T-helper 1 cell treated with Interleukin-12 subunit alpha and Interleukin-12 subunit beta and Interleukin-4 antibody, amounts not matched to agents 30 μg/mL and 1 μg/mL, for 36 hours (primary cell): ENCODE results near the gene ZFR.
"Not testable (repeated sequence)": the region's sequence is repeated elsewhere in the genome, so short reads cannot be mapped to it uniquely, and the experiment has no call there.

Experiments used
- H3K27ac Mint-ChIP-seq: one replicate; pipeline ENCODE4 v1.8.0; 2021; ENCODE audit warnings: mild to moderate bottlenecking, mixed read lengths
- H3K27me3 Mint-ChIP-seq: one replicate; pipeline ENCODE4 v1.8.0; 2021; ENCODE audit warnings: low read depth, mixed read lengths
- H3K36me3 Mint-ChIP-seq: one replicate; pipeline ENCODE4 v1.8.0; 2021; ENCODE audit warnings: low read depth, mixed read lengths
- H3K4me1 Mint-ChIP-seq: one replicate; pipeline ENCODE4 v1.8.0; 2021; ENCODE audit warnings: low read depth, mixed read lengths
- H3K4me3 Mint-ChIP-seq: one replicate; pipeline ENCODE4 v1.8.0; 2021; ENCODE audit warnings: mild to moderate bottlenecking, moderate library complexity, mixed read lengths
- H3K9me3 Mint-ChIP-seq: one replicate; pipeline ENCODE4 v1.8.0; 2021; ENCODE audit warnings: mixed read lengths

ZFR gene

GRCh38 chr5:32378966-32379365 lies 65.6 kb downstream of the ZFR start:
- H3K4me1 Mint-ChIP-seq, result peaks cover 2% of the 10 kb centered on the region
- no peak overlapping the region for H3K4me3 Mint-ChIP-seq
- H3K9me3 Mint-ChIP-seq, result no peaks in the 10 kb centered on the region
- no peaks in the 10 kb centered on the region for H3K27me3 Mint-ChIP-seq
- peaks cover 29% of the 10 kb centered on the region for H3K36me3 Mint-ChIP-seq
- H3K27ac Mint-ChIP-seq, result no peak overlapping the region

GRCh38 chr5:32369542-32370155 lies 74.9 kb downstream of the ZFR start:
- peaks cover 6% of the 10 kb centered on the region for H3K4me1 Mint-ChIP-seq
- peaks cover 39% of the 10 kb centered on the region for H3K36me3 Mint-ChIP-seq
- no peak overlapping the region for H3K4me3 Mint-ChIP-seq
- H3K9me3 Mint-ChIP-seq, result no peaks in the 10 kb centered on the region
- no peaks in the 10 kb centered on the region for H3K27me3 Mint-ChIP-seq
- no peak overlapping the region for H3K27ac Mint-ChIP-seq

GRCh38 chr5:32369032-32369431 lies 75.5 kb downstream of the ZFR start:
- Mint-ChIP-seq H3K27me3 (no peaks in the 10 kb centered on the region), H3K27ac (no peak overlapping the region), H3K9me3 (no peaks in the 10 kb centered on the region), H3K4me3 (no peak overlapping the region), H3K4me1 (peaks cover 4% of the 10 kb centered on the region), H3K36me3 (peaks cover 37% of the 10 kb centered on the region)

- H3K27ac Mint-ChIP-seq, H3K4me3 Mint-ChIP-seq, H3K27me3 Mint-ChIP-seq, H3K4me1 Mint-ChIP-seq, H3K9me3 Mint-ChIP-seq: not testable (repeated sequence)
- peaks cover 41% of the 10 kb centered on the region for H3K36me3 Mint-ChIP-seq
Observed at GRCh38 chr5:32367271-32367670, 77.3 kb downstream of the ZFR start.

GRCh38 chr5:32365623-32366022 lies 78.9 kb downstream of the ZFR start:
- H3K36me3 Mint-ChIP-seq, result peaks cover 27% of the 10 kb centered on the region
- peaks cover 3% of the 10 kb centered on the region for H3K4me1 Mint-ChIP-seq
- no peak overlapping the region for H3K4me3 Mint-ChIP-seq
- H3K27me3 Mint-ChIP-seq, result no peaks in the 10 kb centered on the region
- H3K9me3 Mint-ChIP-seq, result no peaks in the 10 kb centered on the region
- no peak overlapping the region for H3K27ac Mint-ChIP-seq

GRCh38 chr5:32363030-32363429 lies 81.5 kb downstream of the ZFR start:
- no peaks in the 10 kb centered on the region for H3K9me3 Mint-ChIP-seq

GRCh38 chr5:32362527-32362926 lies 82.0 kb downstream of the ZFR start:
- H3K4me1 Mint-ChIP-seq, result no peaks in the 10 kb centered on the region
- H3K36me3 Mint-ChIP-seq, result peaks cover 19% of the 10 kb centered on the region
- no peak overlapping the region for H3K4me3 Mint-ChIP-seq
- H3K27me3 Mint-ChIP-seq, result no peaks in the 10 kb centered on the region
- H3K9me3 Mint-ChIP-seq, result no peaks in the 10 kb centered on the region
- no peak overlapping the region for H3K27ac Mint-ChIP-seq

More at GRCh38 chr5:32363030-32363429, 81.5 kb downstream of the ZFR start:
- H3K27me3 Mint-ChIP-seq, result no peaks in the 10 kb centered on the region
- H3K4me1 Mint-ChIP-seq, result no peaks in the 10 kb centered on the region
- H3K4me3 Mint-ChIP-seq, result no peak overlapping the region
- no peak overlapping the region for H3K27ac Mint-ChIP-seq
- H3K36me3 Mint-ChIP-seq, result peaks cover 20% of the 10 kb centered on the region

GRCh38 chr5:32360906-32361305 lies 83.6 kb downstream of the ZFR start:
- no peaks in the 10 kb centered on the region for H3K9me3 Mint-ChIP-seq
- no peaks in the 10 kb centered on the region for H3K27me3 Mint-ChIP-seq
- H3K36me3 Mint-ChIP-seq, result peaks cover 18% of the 10 kb centered on the region
- H3K27ac Mint-ChIP-seq, result no peak overlapping the region
- no peaks in the 10 kb centered on the region for H3K4me1 Mint-ChIP-seq
- no peak overlapping the region for H3K4me3 Mint-ChIP-seq

GRCh38 chr5:32358611-32359010 lies 85.9 kb downstream of the ZFR start:
- no peak overlapping the region for H3K27ac Mint-ChIP-seq
- no peaks in the 10 kb centered on the region for H3K27me3 Mint-ChIP-seq
- H3K4me1 Mint-ChIP-seq, result no peaks in the 10 kb centered on the region
- no peak overlapping the region for H3K4me3 Mint-ChIP-seq
- H3K9me3 Mint-ChIP-seq, result no peaks in the 10 kb centered on the region
- H3K36me3 Mint-ChIP-seq, result peaks cover 20% of the 10 kb centered on the region

GRCh38 chr5:32357658-32358057 lies 86.9 kb downstream of the ZFR start:
- no peaks in the 10 kb centered on the region for H3K27me3 Mint-ChIP-seq
- no peak overlapping the region for H3K4me3 Mint-ChIP-seq
- H3K9me3 Mint-ChIP-seq, result no peaks in the 10 kb centered on the region
- peaks cover 15% of the 10 kb centered on the region for H3K36me3 Mint-ChIP-seq
- no peaks in the 10 kb centered on the region for H3K4me1 Mint-ChIP-seq
- no peak overlapping the region for H3K27ac Mint-ChIP-seq

- no peaks in the 10 kb centered on the region for H3K27me3 Mint-ChIP-seq
- no peaks in the 10 kb centered on the region for H3K9me3 Mint-ChIP-seq
- H3K4me1 Mint-ChIP-seq, result no peaks in the 10 kb centered on the region
- H3K4me3 Mint-ChIP-seq, result no peak overlapping the region
- no peak overlapping the region for H3K27ac Mint-ChIP-seq
- H3K36me3 Mint-ChIP-seq, result peaks cover 12% of the 10 kb centered on the region
Observed at GRCh38 chr5:32355686-32356085, 88.9 kb downstream of the ZFR start.

GRCh38 chr5:32353420-32353819 lies 91.1 kb downstream of the ZFR start:
- Mint-ChIP-seq H3K27me3 (no peaks in the 10 kb centered on the region), H3K27ac (no peak overlapping the region), H3K4me1 (no peaks in the 10 kb centered on the region), H3K4me3 (no peak overlapping the region), H3K9me3 (peaks cover 5% of the 10 kb centered on the region), H3K36me3 (peaks cover 9% of the 10 kb centered on the region)

GRCh38 chr5:32352685-32353084 lies 91.9 kb downstream of the ZFR start:
- no peaks in the 10 kb centered on the region for H3K27me3 Mint-ChIP-seq
- no peak overlapping the region for H3K4me3 Mint-ChIP-seq
- peaks cover 7% of the 10 kb centered on the region for H3K36me3 Mint-ChIP-seq
- H3K4me1 Mint-ChIP-seq, result no peaks in the 10 kb centered on the region
- no peak overlapping the region for H3K27ac Mint-ChIP-seq
- peaks cover 8% of the 10 kb centered on the region for H3K9me3 Mint-ChIP-seq

GRCh38 chr5:32346869-32347268 lies 97.7 kb downstream of the ZFR start:
- Mint-ChIP-seq H3K4me1 (no peaks in the 10 kb centered on the region), H3K4me3 (no peak overlapping the region), H3K27me3 (no peaks in the 10 kb centered on the region), H3K27ac (no peak overlapping the region), H3K9me3 (peaks cover 29% of the 10 kb centered on the region), H3K36me3 (no peaks in the 10 kb centered on the region)

GRCh38 chr5:32343058-32343672 lies 101.4 kb downstream of the ZFR start:
- peaks cover under 1% of the 10 kb centered on the region for H3K36me3 Mint-ChIP-seq
- peaks cover 43% of the 10 kb centered on the region for H3K9me3 Mint-ChIP-seq
- no peaks in the 10 kb centered on the region for H3K27me3 Mint-ChIP-seq
- no peak overlapping the region for H3K27ac Mint-ChIP-seq
- no peak overlapping the region for H3K4me3 Mint-ChIP-seq
- no peaks in the 10 kb centered on the region for H3K4me1 Mint-ChIP-seq
